Breast epithelium (tissue), 3 donors: Measurements from ENCODE around the gene BZW2.

Source experiments
- POLR2A ChIP-seq: fragments of 450-650 bp; IDR thresholded peaks from one replicate; pipeline ENCODE4 v1.6.1; 2016; ENCODE audit warnings: antibody characterized with exemption, mild to moderate bottlenecking, moderate library complexity
- POLR2AphosphoS5 ChIP-seq, 3 donors: sonication (generic); formaldehyde crosslinking; IDR thresholded peaks; one replicate each; pipeline ENCODE4 v1.6.1; 2017; ENCODE audit warnings: antibody characterized with exemption in 3 of 3

GRCh38 chr7:16668978-16669377 lies 23.0 kb downstream of the BZW2 start:
- TF ChIP-seq POLR2A (no peak), POLR2AphosphoS5 (IDR thresholded peaks at IDR 0.05) (no peak)
